B cell (primary cell): ENCODE data around the gene ACO2.

Experiments used
- EZH2 ChIP-seq: IDR thresholded peaks from 2 replicates; pipeline ENCODE4 v1.6.1; 2012; ENCODE audit warnings: borderline replicate concordance, low read depth, mild to moderate bottlenecking, moderate library complexity, low read length; ENCODE audit not compliant: insufficient read depth, poor library complexity, severe bottlenecking
- TF ChIP-seq, protein P1 (sequence below): fragments of 200-600 bp; IDR thresholded peaks from one replicate; pipeline ENCODE4 v1.8.0; 2022; ENCODE audit warnings: antibody characterized with exemption, mild to moderate bottlenecking

DNA sequence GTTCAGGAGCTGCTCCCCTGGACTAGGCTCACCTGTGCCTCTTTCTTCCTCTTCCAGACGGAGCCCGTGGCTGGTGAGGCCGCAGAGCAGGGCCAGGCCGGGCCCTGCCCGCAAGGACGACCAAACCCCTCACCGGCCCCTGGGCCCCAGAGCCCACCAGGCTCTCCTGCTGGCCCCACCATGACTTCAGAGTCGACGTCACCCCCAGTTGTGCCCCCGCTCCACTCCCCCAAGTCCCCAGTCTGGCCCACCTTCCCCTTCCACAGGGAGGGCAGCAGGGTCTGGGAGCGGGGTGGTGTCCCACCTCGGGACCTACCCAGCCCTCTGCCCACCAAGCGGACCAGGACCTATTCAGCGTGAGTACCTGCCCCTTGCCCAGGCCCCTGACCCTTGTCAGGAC, 102.9 kb downstream of the ACO2 start:
- TF ChIP-seq, protein P1, sequence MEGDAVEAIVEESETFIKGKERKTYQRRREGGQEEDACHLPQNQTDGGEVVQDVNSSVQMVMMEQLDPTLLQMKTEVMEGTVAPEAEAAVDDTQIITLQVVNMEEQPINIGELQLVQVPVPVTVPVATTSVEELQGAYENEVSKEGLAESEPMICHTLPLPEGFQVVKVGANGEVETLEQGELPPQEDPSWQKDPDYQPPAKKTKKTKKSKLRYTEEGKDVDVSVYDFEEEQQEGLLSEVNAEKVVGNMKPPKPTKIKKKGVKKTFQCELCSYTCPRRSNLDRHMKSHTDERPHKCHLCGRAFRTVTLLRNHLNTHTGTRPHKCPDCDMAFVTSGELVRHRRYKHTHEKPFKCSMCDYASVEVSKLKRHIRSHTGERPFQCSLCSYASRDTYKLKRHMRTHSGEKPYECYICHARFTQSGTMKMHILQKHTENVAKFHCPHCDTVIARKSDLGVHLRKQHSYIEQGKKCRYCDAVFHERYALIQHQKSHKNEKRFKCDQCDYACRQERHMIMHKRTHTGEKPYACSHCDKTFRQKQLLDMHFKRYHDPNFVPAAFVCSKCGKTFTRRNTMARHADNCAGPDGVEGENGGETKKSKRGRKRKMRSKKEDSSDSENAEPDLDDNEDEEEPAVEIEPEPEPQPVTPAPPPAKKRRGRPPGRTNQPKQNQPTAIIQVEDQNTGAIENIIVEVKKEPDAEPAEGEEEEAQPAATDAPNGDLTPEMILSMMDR = no peak
- TF ChIP-seq EZH2 = no peak
